Neuronal stem cell (in vitro differentiated cells): ENCODE results near the gene CD300H.

Experiments used
- DNase-seq: peaks from one replicate; pipeline ENCODE4 v3.0.0-alpha.2; 2013; ENCODE audit warnings: low spot score
- H2AFZ ChIP-seq: one replicate; pipeline ENCODE4 v1.6.1; 2013; ENCODE audit warnings: mild to moderate bottlenecking, low read length, inconsistent platforms
- H2AK5ac ChIP-seq: 2 replicates; pipeline ENCODE4 v1.6.1; 2013; ENCODE audit warnings: low read depth, mild to moderate bottlenecking, inconsistent platforms, low read length, moderate library complexity, mixed read lengths
- H2BK120ac ChIP-seq: 2 replicates; pipeline ENCODE4 v1.6.1; 2013; ENCODE audit warnings: low read depth, mild to moderate bottlenecking, inconsistent platforms, low read length, moderate library complexity, mixed read lengths
- H2BK12ac ChIP-seq: one replicate; pipeline ENCODE4 v1.6.1; 2013; ENCODE audit warnings: low read length, inconsistent platforms
- H2BK15ac ChIP-seq: 2 replicates; pipeline ENCODE4 v1.6.1; 2013; ENCODE audit warnings: mild to moderate bottlenecking, low read length, inconsistent platforms, mixed read lengths
- H2BK5ac ChIP-seq: one replicate; pipeline ENCODE4 v1.6.1; 2013; ENCODE audit warnings: inconsistent platforms, mild to moderate bottlenecking, low read length, moderate library complexity
- H3K14ac ChIP-seq: one replicate; pipeline ENCODE4 v1.6.1; 2013; ENCODE audit warnings: low read length, inconsistent platforms
- H3K18ac ChIP-seq: 2 replicates; pipeline ENCODE4 v1.6.1; 2013; ENCODE audit warnings: low read length, inconsistent platforms
- H3K23ac ChIP-seq: 2 replicates; pipeline ENCODE4 v1.6.1; 2013; ENCODE audit warnings: low read depth, mild to moderate bottlenecking, mixed read lengths, low read length, inconsistent platforms; ENCODE audit not compliant: poor library complexity
- H3K27ac ChIP-seq: replicated peaks from 3 replicates; pipeline ENCODE4 v1.5.1; 2013; ENCODE audit warnings: low read length, inconsistent platforms
- H3K27me3 ChIP-seq, 3 experiments: 2 replicates each; pipeline ENCODE4 v1.6.1; 2013; ENCODE audit warnings: low read length in 3 of 3, mild to moderate bottlenecking in 2 of 3, inconsistent platforms in 1 of 3, low read depth in 1 of 3, mixed read lengths in 1 of 3, moderate library complexity in 1 of 3; ENCODE audit not compliant: control insufficient read depth in 3 of 3, insufficient read depth in 3 of 3
- H3K36me3 ChIP-seq, 2 donors: replicated peaks in 1 of 2; 2 replicates each; pipeline ENCODE4 v1.6.1; 2013; ENCODE audit warnings: low read length in 2 of 2; ENCODE audit not compliant: control insufficient read depth in 2 of 2, insufficient read depth in 2 of 2
- H3K4ac ChIP-seq: 2 replicates; pipeline ENCODE4 v1.6.1; 2013; ENCODE audit warnings: inconsistent platforms, mild to moderate bottlenecking, low read length, moderate library complexity
- H3K4me1 ChIP-seq, 2 donors: 1 replicate in 1 of 2; 2 replicates in 1 of 2; pipeline ENCODE4 v1.6.1; 2013; ENCODE audit warnings: low read length in 2 of 2, low read depth in 1 of 2; ENCODE audit not compliant: control insufficient read depth in 2 of 2, insufficient read depth in 1 of 2
- H3K4me2 ChIP-seq: one replicate; pipeline ENCODE4 v1.6.1; 2013; ENCODE audit warnings: mild to moderate bottlenecking, low read length, inconsistent platforms; ENCODE audit not compliant: insufficient read depth, poor library complexity, severe bottlenecking
- H3K4me3 ChIP-seq, 2 donors: 2 replicates each; pipeline ENCODE4 v1.5.1; 2013; ENCODE audit warnings: low read length in 2 of 2, mild to moderate bottlenecking in 2 of 2, inconsistent platforms in 1 of 2, moderate library complexity in 1 of 2
- H3K79me1 ChIP-seq: one replicate; pipeline ENCODE4 v1.6.1; 2013; ENCODE audit warnings: low read depth, mild to moderate bottlenecking, inconsistent platforms, low read length, moderate library complexity
- H3K9ac ChIP-seq: one replicate; pipeline ENCODE4 v1.6.1; 2013; ENCODE audit warnings: mild to moderate bottlenecking, low read depth, low read length, inconsistent platforms; ENCODE audit not compliant: poor library complexity
- H3K9me3 ChIP-seq, 2 donors: replicated peaks in 1 of 2; 2 replicates each; pipeline versions ENCODE3 to v1.6.1; 2013; ENCODE audit warnings: low read length in 2 of 2, mild to moderate bottlenecking in 2 of 2, inconsistent platforms in 1 of 2, low read depth in 1 of 2, mixed read lengths in 1 of 2, moderate library complexity in 1 of 2; ENCODE audit not compliant: control insufficient read depth in 2 of 2, insufficient read depth in 1 of 2
- H4K8ac ChIP-seq: one replicate; pipeline ENCODE4 v1.6.1; 2013; ENCODE audit warnings: low read depth, mild to moderate bottlenecking, inconsistent platforms, low read length, moderate library complexity
- H4K91ac ChIP-seq: one replicate; pipeline ENCODE4 v1.6.1; 2013; ENCODE audit warnings: low read length, low read depth, mild to moderate bottlenecking, inconsistent platforms; ENCODE audit not compliant: poor library complexity
- WGBS, 2 donors: extraction: QIAGEN DNeasy Blood & Tissue Kit; methylation state at CpG; one replicate each; pipeline ENCODE4 v1.1.7; 2013; ENCODE audit warnings: missing lambda C conversion rate in 2 of 2, mixed read lengths in 1 of 2; ENCODE audit not compliant: insufficient read length in 2 of 2, insufficient replicate concordance in 1 of 2; ENCODE audit errors: extremely low coverage in 2 of 2; 5-methylcytosine and 5-hydroxymethylcytosine counted together

The CD300H gene

GRCh38 chr17:74568106-74568873 lies 981 bp upstream of the CD300H start:
- 100% methylated on average over 1 of the region's 4 CpGs; no CpG with 5 or more reads in 1 of the 2 donors for WGBS, 2 donors
- H3K14ac ChIP-seq, result peak overlapping the region; percentile 40
- no peak overlapping the region for H4K8ac ChIP-seq
- no peak overlapping the region for H2BK15ac ChIP-seq
- peaks cover 0 to 5% (median 0%) of the 10 kb centered on the region in 3 experiments for H3K27me3 ChIP-seq
- peaks cover 0 to 1% of the 10 kb centered on the region in 2 donors for H3K4me1 ChIP-seq
- H3K9ac ChIP-seq, result peak overlapping the region; percentile 46
- H3K18ac ChIP-seq, result no peak overlapping the region
- peak overlapping the region; percentile 34 for H4K91ac ChIP-seq
- no peak overlapping the region for H2AFZ ChIP-seq
- H2AK5ac ChIP-seq, result no peak overlapping the region
- peak overlapping the region in 1 of 2 donors; percentile 65 for H3K4me3 ChIP-seq
- no peaks in the 10 kb centered on the region for H3K9me3 ChIP-seq
- H2BK5ac ChIP-seq, result no peak overlapping the region
- H3K79me1 ChIP-seq, result peaks cover 2% of the 10 kb centered on the region
- no peak for DNase-seq
- no peak overlapping the region for H2BK12ac ChIP-seq
- no peak overlapping the region for H2BK120ac ChIP-seq
- no peak overlapping the region for H3K4me2 ChIP-seq
- H3K4ac ChIP-seq, result no peak overlapping the region
- no peaks in the 10 kb centered on the region for H3K36me3 ChIP-seq
- peak overlapping the region; percentile 37 for H3K23ac ChIP-seq
- no peak overlapping the region for H3K27ac ChIP-seq

- Histone ChIP-seq H4K91ac (no peak overlapping the region), H4K8ac (no peak overlapping the region), H2AK5ac (no peak overlapping the region), H3K27ac (no peak overlapping the region), H3K36me3 (no peaks in the 10 kb centered on the region), H3K18ac (no peak overlapping the region), H3K4me2 (no peak overlapping the region), H3K9me3 (peaks cover 0 to 2% of the 10 kb centered on the region in 2 donors), H2BK120ac (no peak overlapping the region), H2AFZ (no peak overlapping the region), H3K4ac (no peak overlapping the region), H3K27me3 (peaks cover 0 to 3% (median 0%) of the 10 kb centered on the region in 3 experiments), H3K23ac (no peak overlapping the region), H3K79me1 (peaks cover 2% of the 10 kb centered on the region), H2BK15ac (no peak overlapping the region), H3K9ac (no peak overlapping the region), H2BK5ac (no peak overlapping the region), H3K4me1 (peaks cover 0 to 1% of the 10 kb centered on the region in 2 donors), H2BK12ac (no peak overlapping the region), H3K14ac (no peak overlapping the region), H3K4me3 (no peak overlapping the region)
- no CpG with 5 or more reads among the region's 9 CpGs for WGBS, 2 donors
- DNase-seq, result peak; percentile 33
Measured at GRCh38 chr17:74566132-74566753, 1.1 kb downstream of the CD300H start.

DNA sequence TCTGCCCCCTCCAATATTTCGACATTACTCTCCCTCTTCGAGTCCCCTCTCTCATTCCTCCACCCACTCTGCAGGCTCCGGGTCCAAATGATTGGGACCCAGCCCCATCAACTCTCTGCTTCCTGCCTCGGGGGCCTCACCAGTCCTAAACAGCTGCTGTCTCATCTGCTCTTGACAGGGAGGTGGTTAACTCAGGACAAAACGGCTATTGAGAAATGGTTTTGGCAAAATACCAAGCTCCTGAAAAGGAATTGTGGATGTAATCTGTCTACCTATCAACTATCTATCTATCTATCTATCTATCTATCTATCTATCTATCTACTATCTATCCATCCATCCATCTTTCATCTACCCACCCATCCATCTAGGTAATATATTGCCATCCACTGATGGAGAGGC lies 2.2 kb downstream of the CD300H start:
- DNase-seq, result no peak
- Histone ChIP-seq H3K4ac (no peak overlapping the region), H2BK15ac (no peak overlapping the region), H3K9ac (no peak overlapping the region), H2BK5ac (no peak overlapping the region), H3K4me1 (peaks cover 0 to 1% of the 10 kb centered on the region in 2 donors), H4K91ac (no peak overlapping the region), H3K36me3 (no peaks in the 10 kb centered on the region), H3K79me1 (peaks cover 2% of the 10 kb centered on the region), H3K23ac (no peak overlapping the region), H3K4me2 (no peak overlapping the region), H3K4me3 (no peak overlapping the region), H2BK120ac (no peak overlapping the region), H2AFZ (no peak overlapping the region), H2BK12ac (no peak overlapping the region), H3K27me3 (peaks cover 0 to 3% (median 0%) of the 10 kb centered on the region in 3 experiments), H4K8ac (no peak overlapping the region), H3K14ac (no peak overlapping the region), H3K18ac (no peak overlapping the region), H3K27ac (no peak overlapping the region), H2AK5ac (no peak overlapping the region), H3K9me3 (peaks cover 0 to 2% of the 10 kb centered on the region in 2 donors)
- no CpG with 5 or more reads among the region's 5 CpGs for WGBS, 2 donors

GRCh38 chr17:74563358-74563757 lies 4.0 kb downstream of the CD300H start:
- H3K23ac ChIP-seq, result peak overlapping the region; percentile 76
- H2BK120ac ChIP-seq, result no peak overlapping the region
- no peaks in the 10 kb centered on the region for H3K27me3 ChIP-seq

More at GRCh38 chr17:74563358-74563757, 4.0 kb downstream of the CD300H start:
- Histone ChIP-seq H3K79me1 (no peaks in the 10 kb centered on the region), H3K36me3 (no peaks in the 10 kb centered on the region), H3K18ac (no peak overlapping the region), H3K4ac (no peak overlapping the region), H2BK15ac (no peak overlapping the region), H4K91ac (no peak overlapping the region), H3K9me3 (peaks cover 0 to 2% of the 10 kb centered on the region in 2 donors), H2AFZ (no peak overlapping the region), H2BK5ac (no peak overlapping the region), H2AK5ac (no peak overlapping the region), H4K8ac (no peak overlapping the region), H3K4me2 (no peak overlapping the region), H2BK12ac (no peak overlapping the region), H3K14ac (no peak overlapping the region), H3K9ac (peak overlapping the region; percentile 1), H3K4me3 (peak overlapping the region in 1 of 2 donors; percentile 67), H3K27ac (no peak overlapping the region), H3K4me1 (peaks cover 0 to 1% of the 10 kb centered on the region in 2 donors)
- no peak for DNase-seq
- WGBS, 2 donors, result 100% methylated on average over 1 of the region's 1 CpG; no CpG with 5 or more reads in 1 of the 2 donors
